GM12878 (cell line): Measurements from ENCODE around the gene FGGY. TPM values are rescaled to one million over a fixed set of nuclear protein-coding genes. Genes with fewer than 3 reads are reported as not detected.

ENCODE experiments used
- ATAC-seq: fragments of 200-7000 bp; cut with Tn5 transposase; 3 replicates; pipeline ENCODE4 v1.9.1; 2020; ENCODE audit warnings: mild to moderate bottlenecking, moderate library complexity
- BruUV-seq: library from RNA; stranded (reverse); fragments of 400-500 nt; replicated peaks from 2 replicates; lab custom pipeline; 2021; lab: Mats Ljungman, UMichigan
- CTCF ChIA-PET: fragments of 300-600 bp; sonication (Branson Sonifier 250); formaldehyde crosslinking; extraction: SDS; loops from one replicate; lab custom pipeline; 2021; ENCODE audit warnings: inconsistent platforms; lab: Yijun Ruan, JAX
- POLR2A ChIA-PET: fragments of 350-600 bp; formaldehyde crosslinking; extraction: SDS; loops from one replicate; lab custom pipeline; 2021; ENCODE audit warnings: inconsistent platforms; lab: Charles Lee
- RAD21 ChIA-PET: fragments of 300-600 bp; sonication (Branson Sonifier 250); formaldehyde crosslinking; loops from one replicate; lab custom pipeline; 2023; ENCODE audit warnings: antibody characterized with exemption; ENCODE audit not compliant: unreplicated experiment; lab: Charles Lee
- SMC1A ChIA-PET: fragments of 300-600 bp; sonication (Branson Sonifier 250); formaldehyde crosslinking; loops from one replicate; lab custom pipeline; 2023; ENCODE audit not compliant: unreplicated experiment, uncharacterized antibody; lab: Charles Lee
- DNase-seq: peaks from one replicate; pipeline ENCODE4 v3.0.0-alpha.2; 2011; ENCODE audit warnings: low read depth, low spot score
- FAIRE-seq: peaks from 3 replicates; lab custom pipeline; 2011; peaks lifted over from hg19 to GRCh38; lab: Jason Lieb, UNC
- H2AFZ ChIP-seq: 2 replicates; pipeline ENCODE4 v1.6.0; 2011; ENCODE audit warnings: low read depth, low read length, control low read depth; ENCODE audit not compliant: control insufficient read depth
- H3K27ac ChIP-seq: 2 replicates; pipeline ENCODE4 v1.5.1; 2011; ENCODE audit warnings: control low read depth; ENCODE audit not compliant: control insufficient read depth, insufficient read depth
- H3K27me3 ChIP-seq, 2 experiments: replicated peaks in 1 of 2; 2 replicates each; pipeline versions ENCODE4 v1.6.0 to v1.6.1; 2011; ENCODE audit warnings: low read length in 1 of 2; ENCODE audit not compliant: control insufficient read depth in 2 of 2, insufficient read depth in 2 of 2
- H3K36me3 ChIP-seq, 2 experiments: 2 replicates each; pipeline ENCODE4 v1.5.1; 2011; ENCODE audit warnings: low read length in 1 of 2; ENCODE audit not compliant: control insufficient read depth in 2 of 2, insufficient read depth in 2 of 2
- H3K4me1 ChIP-seq: 2 replicates; pipeline ENCODE4 v1.6.1; 2011; ENCODE audit warnings: mild to moderate bottlenecking, low read length, moderate library complexity, mixed read lengths; ENCODE audit not compliant: control insufficient read depth, insufficient read depth
- H3K4me2 ChIP-seq: 2 replicates; pipeline ENCODE4 v1.6.0; 2011; ENCODE audit warnings: control low read depth; ENCODE audit not compliant: control insufficient read depth, insufficient read depth
- H3K4me3 ChIP-seq: fragments of 200-600 bp; sonication (generic); 2 replicates; pipeline ENCODE4 v1.5.1; 2016
- H3K79me2 ChIP-seq: 2 replicates; pipeline ENCODE4 v1.6.0; 2011; ENCODE audit warnings: low read length; ENCODE audit not compliant: control insufficient read depth, insufficient read depth
- H3K9ac ChIP-seq: 2 replicates; pipeline ENCODE4 v1.8.0; 2011; ENCODE audit warnings: low read length, control low read depth, mixed read lengths; ENCODE audit not compliant: control insufficient read depth, insufficient read depth
- H3K9me3 ChIP-seq: replicated peaks from 3 replicates; pipeline ENCODE4 v1.5.1; 2011; ENCODE audit warnings: mild to moderate bottlenecking, low read length; ENCODE audit not compliant: control insufficient read depth, insufficient read depth
- H4K20me1 ChIP-seq: 2 replicates; pipeline ENCODE4 v1.6.0; 2011; ENCODE audit not compliant: control insufficient read depth, insufficient read depth
- ASH2L ChIP-seq: fragments of 300-600, 200-600 bp; sonication (generic); IDR thresholded peaks from 2 replicates; pipeline ENCODE4 v1.6.1; 2017; ENCODE audit warnings: low read depth, mild to moderate bottlenecking, borderline replicate concordance
- CUX1 ChIP-seq: IDR thresholded peaks from 2 replicates; pipeline ENCODE4 v1.6.1; 2012; ENCODE audit warnings: improper control_type of control experiment, low read depth, low read length; ENCODE audit not compliant: insufficient replicate concordance
- FOXM1 ChIP-seq: IDR thresholded peaks from 2 replicates; pipeline ENCODE4 v1.6.1; 2012; ENCODE audit warnings: low read depth, mild to moderate bottlenecking, inconsistent platforms, low read length, moderate library complexity
- POLR2A ChIP-seq: IDR thresholded peaks from 2 replicates; pipeline ENCODE4 v1.6.1; 2011; ENCODE audit warnings: low read depth, mild to moderate bottlenecking, low read length
- RELB ChIP-seq: fragments of 450-650 bp; IDR thresholded peaks from 2 replicates; pipeline ENCODE4 v1.6.1; 2017; ENCODE audit warnings: low read depth, mild to moderate bottlenecking, moderate library complexity
- SUPT20H ChIP-seq: IDR thresholded peaks from 2 replicates; pipeline ENCODE4 v1.6.1; 2011; ENCODE audit warnings: low read depth, mild to moderate bottlenecking, low read length, moderate library complexity, borderline replicate concordance; ENCODE audit not compliant: control insufficient read depth
- YBX1 ChIP-seq: fragments of 450-650 bp; IDR thresholded peaks from 2 replicates; pipeline ENCODE4 v1.6.1; 2016; ENCODE audit warnings: antibody characterized with exemption
- ZNF217 ChIP-seq: fragments of 450-650 bp; IDR thresholded peaks from 2 replicates; pipeline ENCODE4 v1.6.1; 2017; ENCODE audit warnings: antibody characterized with exemption, mild to moderate bottlenecking
- ZZZ3 ChIP-seq: IDR thresholded peaks from 2 replicates; pipeline ENCODE4 v1.6.1; 2011; ENCODE audit warnings: low read depth; ENCODE audit not compliant: control insufficient read depth, insufficient read length
- WGBS: methylation state at CpG from one replicate; pipeline ENCODE4 v1.1.6; 2016; ENCODE audit warnings: low lambda C conversion rate; ENCODE audit not compliant: insufficient replicate concordance, insufficient coverage; ENCODE audit errors: missing lambda C conversion rate; 5-methylcytosine and 5-hydroxymethylcytosine counted together
- in situ Hi-C: fragments of 300-500 bp; cut with MboI; formaldehyde crosslinking; loops from 9 replicates; pipeline ENCODE4 v1.14.3; 2018; ENCODE audit warnings: mixed read lengths
- intact Hi-C: fragments of 100-400 bp; cut with micrococcal nuclease; formaldehyde crosslinking; loops from one replicate; pipeline ENCODE4 v1.14.2; 2022; ENCODE audit not compliant: unreplicated experiment
- polyA plus RNA-seq, 11 experiments: library from polyadenylated mRNA; depleted of rRNA in 4 of 11; unstranded in 6 of 11; stranded (reverse) in 5 of 11; fragments of >200 nt; fragmentation: Nextera tagmentation in 4 of 11; fragmentation: Illumina TruSeq in 1 of 11; extraction: Ambion mirVana in 4 of 11; extraction: Trizol in 1 of 11; gene quantifications; 1 replicate in 1 of 11; 2 replicates in 10 of 11; pipeline versions ENCODE4 v1.2.1 to v1.2.3, GENCODE V29; 2011 to 2016; ENCODE audit warnings: inconsistent platforms in 2 of 11, missing spikeins in 2 of 11, low read depth in 1 of 11
- total RNA-seq, 4 experiments: library from RNA; depleted of rRNA in 3 of 4; stranded (reverse); fragments of >200 nt in 3 of 4; fragmentation: Illumina TruSeq in 1 of 4; extraction: Trizol in 1 of 4; gene quantifications; 2 replicates each; pipeline versions ENCODE4 v1.2.1 to v1.2.3, GENCODE V29; 2013 to 2021

Gene FGGY
- total and polyA plus RNA-seq, 10 of the 15 experiments (the other 5 are each of a cell fraction or from before 2014, with no cell fraction given), result 6.2 to 11.9 (median 7.5) TPM

- Histone ChIP-seq H3K27ac (no peak overlapping the region), H3K4me2 (no peak overlapping the region), H3K36me3 (no peaks in the 10 kb centered on the region; a peak in 1 of 4 replicates), H3K4me3 (no peak overlapping the region), H3K4me1 (no peaks in the 10 kb centered on the region), H3K27me3 (no peaks in the 10 kb centered on the region), H4K20me1 (no peaks in the 10 kb centered on the region), H2AFZ (no peak overlapping the region), H3K9ac (no peak overlapping the region), H3K9me3 (no peaks in the 10 kb centered on the region), H3K79me2 (no peaks in the 10 kb centered on the region)
- RAD21 ChIA-PET, result no interaction called here
- FAIRE-seq (no peak), DNase-seq (no peak), ATAC-seq (no peak)
- POLR2A ChIA-PET, result no interaction called here
- 41% methylated on average over 6 of the region's 6 CpGs for WGBS
- in situ Hi-C loops (no loop called here), intact Hi-C loops (no loop called here)
- BruUV-seq, result no TSS peak
- CTCF ChIA-PET, result no interaction called here
- SMC1A ChIA-PET, result interaction anchor here (1.1 kb wide), 3 partner anchors 8 to 63 kb away, joined by 3 to 4 read pairs (median 4); no protein-coding TSS in a partner anchor
- TF ChIP-seq FOXM1 (no peak), POLR2A (no peak), SUPT20H (no peak), YBX1 (no peak), RELB (no peak), ASH2L (no peak), ZZZ3 (no peak), CUX1 (no peak), ZNF217 (no peak)
Observed at GRCh38 chr1:59477286-59477685, 180.4 kb downstream of the FGGY start.
